HEK293T (cell line): Measurements from ENCODE around the gene LRCH4.

ENCODE experiments used
- CTCF ChIA-PET: fragments of 350-600 bp; formaldehyde crosslinking; extraction: SDS; loops from one replicate; lab custom pipeline; 2021; ENCODE audit warnings: antibody characterized with exemption, inconsistent platforms; lab: Yijun Ruan, JAX
- POLR2A ChIA-PET: fragments of 350-600 bp; formaldehyde crosslinking; extraction: SDS; loops from one replicate; lab custom pipeline; 2020; ENCODE audit warnings: antibody characterized with exemption, inconsistent platforms; lab: Yijun Ruan, JAX
- DNase-seq: peaks from one replicate; pipeline ENCODE4 v3.0.0; 2012; ENCODE audit warnings: mixed read lengths; ENCODE audit errors: extremely low spot score
- ARNT ChIP-seq: fragments of 450-650 bp; IDR thresholded peaks from 2 replicates; pipeline ENCODE4 v1.6.1; 2017; ENCODE audit warnings: mild to moderate bottlenecking
- BHLHE40 ChIP-seq: fragments of 450-650 bp; IDR thresholded peaks from 2 replicates; pipeline ENCODE4 v1.6.1; 2016; ENCODE audit warnings: mild to moderate bottlenecking, moderate library complexity, borderline replicate concordance
- CTBP1 ChIP-seq: fragments of 450-650 bp; IDR thresholded peaks from 2 replicates; pipeline ENCODE4 v1.6.1; 2016; ENCODE audit warnings: borderline replicate concordance
- ELF4 ChIP-seq: fragments of 450-650 bp; IDR thresholded peaks from 2 replicates; pipeline ENCODE4 v1.6.1; 2017; ENCODE audit warnings: antibody characterized with exemption
- FOXA1 ChIP-seq: fragments of 450-650 bp; IDR thresholded peaks from 2 replicates; pipeline ENCODE4 v1.6.1; 2016; ENCODE audit warnings: mild to moderate bottlenecking
- FOXK2 ChIP-seq: fragments of 450-650 bp; IDR thresholded peaks from 2 replicates; pipeline ENCODE4 v1.6.1; 2016; ENCODE audit warnings: mild to moderate bottlenecking
- FOXM1 ChIP-seq: fragments of 450-650 bp; IDR thresholded peaks from 2 replicates; pipeline ENCODE4 v1.6.1; 2017; ENCODE audit warnings: mild to moderate bottlenecking, borderline replicate concordance
- HDGF ChIP-seq: fragments of 450-650 bp; IDR thresholded peaks from 2 replicates; pipeline ENCODE4 v1.6.1; 2017; ENCODE audit warnings: antibody characterized with exemption, borderline replicate concordance
- L3MBTL2 ChIP-seq: fragments of 450-650 bp; conservative IDR thresholded peaks from 2 replicates; pipeline ENCODE4 v1.6.1; 2016; ENCODE audit warnings: mild to moderate bottlenecking
- LEF1 ChIP-seq: fragments of 450-650 bp; IDR thresholded peaks from 2 replicates; pipeline ENCODE4 v1.6.1; 2017; ENCODE audit warnings: mild to moderate bottlenecking, borderline replicate concordance
- NFRKB ChIP-seq: fragments of 450-650 bp; IDR thresholded peaks from 2 replicates; pipeline ENCODE4 v1.6.1; 2016; ENCODE audit warnings: mild to moderate bottlenecking, moderate library complexity
- SP1 ChIP-seq: fragments of 450-650 bp; IDR thresholded peaks from 2 replicates; pipeline ENCODE4 v1.6.1; 2017
- SUZ12 ChIP-seq: fragments of 450-650 bp; IDR thresholded peaks from 2 replicates; pipeline ENCODE4 v1.6.1; 2016; ENCODE audit warnings: mild to moderate bottlenecking
- TARDBP ChIP-seq: fragments of 450-650 bp; IDR thresholded peaks from 2 replicates; pipeline ENCODE4 v1.6.1; 2016
- ZNF384 ChIP-seq: fragments of 450-650 bp; IDR thresholded peaks from 2 replicates; pipeline ENCODE4 v1.6.1; 2016
- TF ChIP-seq, protein P1 (sequence below): fragments of 450-650 bp; IDR thresholded peaks from 2 replicates; pipeline ENCODE4 v1.6.1; 2016

The LRCH4 gene

DNA sequence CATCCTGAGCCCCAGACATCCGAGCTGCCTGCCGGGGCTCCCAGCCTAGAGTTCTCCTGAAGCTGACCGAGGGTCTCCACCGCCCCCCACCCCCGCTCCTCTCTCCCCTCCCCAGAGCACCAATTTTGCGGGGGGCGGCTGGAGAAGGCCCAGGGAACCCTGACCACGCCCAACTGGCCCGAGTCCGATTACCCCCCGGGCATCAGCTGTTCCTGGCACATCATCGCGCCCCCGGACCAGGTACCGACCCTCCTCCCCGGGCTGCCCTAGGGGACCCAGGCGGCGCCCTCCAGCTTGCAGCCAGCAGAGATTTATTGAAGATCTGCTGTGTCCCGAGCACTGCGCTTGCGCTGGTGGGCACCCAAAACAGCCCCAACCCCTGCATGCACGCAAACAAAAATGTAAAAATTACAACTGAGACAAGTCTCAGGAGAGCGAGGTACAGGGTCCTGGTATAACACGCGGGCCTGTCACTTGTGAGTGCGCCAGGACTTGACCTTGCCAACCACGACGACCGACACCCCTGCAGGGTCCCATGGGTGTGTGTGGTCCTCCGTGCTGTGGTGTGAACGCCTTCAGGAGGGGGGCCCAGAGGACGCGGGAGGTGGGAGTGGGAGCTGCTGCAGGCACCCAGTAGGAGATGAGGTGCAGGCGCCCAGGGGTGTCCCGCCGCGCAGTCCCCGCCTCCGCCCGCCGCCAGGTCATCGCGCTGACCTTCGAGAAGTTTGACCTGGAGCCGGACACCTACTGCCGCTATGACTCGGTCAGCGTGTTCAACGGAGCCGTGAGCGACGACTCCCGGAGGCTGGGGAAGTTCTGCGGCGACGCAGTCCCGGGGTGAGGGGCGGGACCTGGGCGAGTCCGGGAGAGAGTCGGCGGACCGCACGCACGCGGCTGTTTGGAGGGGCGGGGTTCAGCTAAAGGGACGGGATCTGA is 19.3 kb upstream of the LRCH4 start:
- no peak for DNase-seq
- ChIA-PET CTCF (interaction anchor here (0.8 kb wide), 1 partner anchor 87 kb away, joined by 3 read pairs; no protein-coding TSS in a partner anchor), POLR2A (interaction anchor here (0.7 to 3.1 kb wide), 4 partner anchors 16 to 100 kb away, joined by 3 to 14 read pairs (median 4); partner anchors contain the start of genes FBXO24, GIGYF1, LRCH4 and POP7)
- no peak for TF ChIP-seq BHLHE40
- no peak for TF ChIP-seq ARNT
- TF ChIP-seq CTBP1: no peak
- no peak for TF ChIP-seq ELF4
- TF ChIP-seq FOXA1: no peak
- no peak for TF ChIP-seq L3MBTL2
- no peak for TF ChIP-seq SUZ12
- TF ChIP-seq LEF1: no peak
- no peak for TF ChIP-seq NFRKB
- TF ChIP-seq, protein P1, sequence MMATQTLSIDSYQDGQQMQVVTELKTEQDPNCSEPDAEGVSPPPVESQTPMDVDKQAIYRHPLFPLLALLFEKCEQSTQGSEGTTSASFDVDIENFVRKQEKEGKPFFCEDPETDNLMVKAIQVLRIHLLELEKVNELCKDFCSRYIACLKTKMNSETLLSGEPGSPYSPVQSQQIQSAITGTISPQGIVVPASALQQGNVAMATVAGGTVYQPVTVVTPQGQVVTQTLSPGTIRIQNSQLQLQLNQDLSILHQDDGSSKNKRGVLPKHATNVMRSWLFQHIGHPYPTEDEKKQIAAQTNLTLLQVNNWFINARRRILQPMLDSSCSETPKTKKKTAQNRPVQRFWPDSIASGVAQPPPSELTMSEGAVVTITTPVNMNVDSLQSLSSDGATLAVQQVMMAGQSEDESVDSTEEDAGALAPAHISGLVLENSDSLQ: no peak
- TF ChIP-seq HDGF: no peak
- no peak for TF ChIP-seq FOXK2
- TF ChIP-seq SP1: no peak
- no peak for TF ChIP-seq TARDBP
- TF ChIP-seq ZNF384: no peak
- TF ChIP-seq FOXM1: no peak

DNA sequence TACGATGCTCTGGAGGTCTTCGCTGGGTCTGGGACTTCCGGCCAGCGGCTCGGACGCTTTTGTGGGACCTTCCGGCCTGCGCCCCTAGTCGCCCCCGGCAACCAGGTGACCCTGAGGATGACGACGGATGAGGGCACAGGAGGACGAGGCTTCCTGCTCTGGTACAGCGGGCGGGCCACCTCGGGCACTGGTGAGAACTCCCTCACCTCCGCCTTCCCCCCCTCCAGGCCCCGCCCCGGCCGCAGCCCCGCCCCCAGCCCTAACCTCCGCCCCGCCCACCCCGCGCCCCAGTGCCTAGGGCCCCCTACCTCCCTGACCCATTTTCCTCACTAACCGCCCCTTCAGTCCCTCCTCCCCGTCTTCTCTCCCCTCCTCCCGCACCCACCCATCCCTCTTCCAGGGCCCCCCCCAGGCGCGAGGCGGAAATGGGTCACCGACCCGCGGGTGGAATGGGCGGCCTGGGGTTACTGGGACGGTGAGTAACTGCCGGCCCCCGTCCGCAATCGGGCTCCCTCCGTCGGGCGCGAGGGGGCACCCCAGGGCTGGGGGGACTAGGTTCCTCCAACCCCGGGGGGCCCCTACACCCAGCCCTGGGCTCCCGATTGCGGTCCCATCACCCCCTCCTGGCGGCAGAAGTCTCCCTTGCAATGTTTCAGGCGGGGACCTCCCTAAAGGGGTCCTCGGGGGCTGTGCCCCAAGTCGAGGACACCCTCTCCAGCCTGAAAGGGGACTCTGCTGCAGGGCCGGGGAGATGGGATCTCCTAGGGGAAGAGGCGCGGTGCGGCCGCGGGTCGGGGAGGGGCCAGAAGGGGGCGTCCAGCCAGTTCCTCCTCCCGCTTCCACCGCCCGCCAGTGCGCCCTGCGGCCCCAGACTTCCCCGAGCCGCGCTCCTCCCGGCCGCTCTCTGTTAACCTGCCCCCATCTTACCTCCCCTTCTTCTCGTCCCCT is 18.4 kb upstream of the LRCH4 start:
- ChIA-PET CTCF (interaction anchor here (0.7 to 1.0 kb wide), 3 partner anchors 10 to 101 kb away, joined by 3 to 4 read pairs (median 3); no protein-coding TSS in a partner anchor), POLR2A (interaction anchor here (1.3 to 3.1 kb wide), 9 partner anchors 8 to 101 kb away, joined by 3 to 40 read pairs (median 8); partner anchors contain the start of genes FBXO24, GIGYF1, LRCH4 and MOSPD3)
- TF ChIP-seq SUZ12: no peak
- peak; percentile 54; the same call in 1 of the 2 replicates for TF ChIP-seq FOXM1
- peak; percentile 81 for DNase-seq

DNA sequence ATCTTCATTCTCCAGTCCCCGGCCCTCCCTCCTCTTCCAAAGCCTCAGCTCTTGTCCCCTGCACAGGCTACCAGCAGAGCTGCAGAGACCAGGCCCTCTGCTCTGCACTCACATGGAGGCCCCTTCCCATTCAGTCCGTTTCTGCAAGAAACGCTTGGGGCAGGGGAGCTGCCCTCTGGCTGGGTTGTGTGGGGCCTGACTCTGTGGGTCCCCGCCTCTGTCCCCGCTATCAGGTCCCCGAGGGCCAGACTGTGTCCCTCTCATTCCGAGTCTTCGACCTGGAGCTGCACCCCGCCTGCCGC is 17.7 kb upstream of the LRCH4 start:
- ChIA-PET CTCF (interaction anchor here (0.7 to 1.0 kb wide), 2 partner anchors 10 to 102 kb away, joined by 3 to 4 read pairs; no protein-coding TSS in a partner anchor), POLR2A (interaction anchor here (1.0 to 3.1 kb wide), 9 partner anchors 9 to 249 kb away, joined by 3 to 40 read pairs (median 8); partner anchors contain the start of genes FBXO24, GIGYF1, LRCH4 and MOSPD3)

DNA sequence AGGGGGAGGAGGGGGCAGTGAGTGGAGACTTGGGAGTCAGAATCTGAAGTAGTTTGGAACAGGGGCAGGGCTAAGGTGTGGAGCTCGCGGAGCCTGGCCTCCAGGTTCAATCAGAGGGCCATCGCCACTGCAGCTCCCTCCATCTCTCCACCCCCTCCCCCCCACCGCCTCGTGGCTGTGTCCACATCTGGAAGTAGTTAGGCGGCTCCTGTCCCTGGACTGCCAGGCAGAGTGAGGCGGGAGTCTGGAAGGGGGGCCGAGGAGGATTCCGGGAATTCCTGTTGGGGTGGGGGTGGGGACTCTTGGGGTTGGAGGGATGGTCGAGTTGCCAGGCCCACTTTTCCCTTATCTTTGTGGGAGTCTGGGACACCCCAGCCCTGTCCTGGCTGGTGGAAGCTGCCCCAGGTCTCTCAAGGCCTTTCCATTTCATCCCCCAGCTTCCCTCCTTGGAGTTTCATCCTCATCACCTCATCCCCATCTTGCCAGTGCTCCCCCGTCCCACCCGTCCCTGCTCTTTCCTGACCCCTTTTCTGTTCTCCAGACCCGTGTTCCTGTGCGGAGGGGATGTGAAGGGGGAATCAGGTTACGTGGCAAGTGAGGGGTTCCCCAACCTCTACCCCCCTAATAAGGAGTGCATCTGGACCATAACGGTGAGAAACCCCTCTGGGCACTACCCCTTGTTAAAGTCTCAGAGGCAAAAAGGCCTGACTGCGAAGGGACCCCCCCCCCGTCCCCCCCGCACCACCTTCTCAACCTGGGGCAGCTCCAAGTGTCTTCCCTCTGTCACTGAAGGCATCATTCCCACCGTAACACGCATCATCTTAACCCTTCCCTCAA is 17.2 kb upstream of the LRCH4 start:
- DNase-seq: peak; percentile 42
- ChIA-PET CTCF (interaction anchor here (0.7 to 1.6 kb wide), 5 partner anchors 11 to 102 kb away, joined by 3 to 4 read pairs (median 3); partner anchors contain the start of gene FBXO24), POLR2A (interaction anchor here (0.9 to 3.1 kb wide), 11 partner anchors 9 to 249 kb away, joined by 3 to 40 read pairs (median 4); partner anchors contain the start of genes FBXO24, GIGYF1, LRCH4 and MOSPD3)
- TF ChIP-seq L3MBTL2 (peak; percentile 19; the same call in 1 of the 2 replicates), NFRKB (no peak)

More for the DNA sequence above, 17.7 kb upstream of the LRCH4 start:
- DNase-seq: peak; percentile 31
- TF ChIP-seq ELF4: no peak
- no peak for TF ChIP-seq BHLHE40
- TF ChIP-seq, protein P1: no peak
- peak; percentile 83 for TF ChIP-seq L3MBTL2
- no peak for TF ChIP-seq FOXK2

DNA sequence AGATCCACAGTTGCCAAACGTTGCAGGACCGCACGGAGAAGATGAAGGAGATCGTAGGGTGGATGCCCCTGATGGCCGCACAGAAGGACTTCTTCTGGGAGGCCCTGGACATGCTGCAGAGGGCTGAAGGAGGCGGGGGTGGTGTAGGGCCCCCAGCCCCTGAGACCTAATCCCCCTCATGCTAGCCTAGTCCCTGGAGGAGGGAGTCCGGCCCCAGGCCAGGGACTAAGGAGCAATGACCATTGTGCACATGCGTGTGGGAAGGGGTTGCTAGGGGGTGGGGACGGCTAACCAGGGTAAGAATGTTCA is 14.8 kb upstream of the LRCH4 start:
- TF ChIP-seq ARNT (no peak), L3MBTL2 (no peak), NFRKB (no peak), HDGF (no peak), SP1 (no peak)
- POLR2A ChIA-PET: no interaction called here
- DNase-seq: no peak
- CTCF ChIA-PET: interaction anchor here (1.1 kb wide), 1 partner anchor 35 kb away, joined by 4 read pairs; no protein-coding TSS in a partner anchor
